Loucy (cell line): Measurements from ENCODE around the gene FBN1.

ENCODE experiments used
- EZH2phosphoT487 ChIP-seq: fragments of 200-600 bp; IDR thresholded peaks from 2 replicates; pipeline ENCODE4 v1.6.1; 2018; ENCODE audit warnings: antibody characterized with exemption, mild to moderate bottlenecking, moderate library complexity, borderline replicate concordance
- TF ChIP-seq, protein P1 (sequence below): fragments of 200-600 bp; sonication (generic); conservative IDR thresholded peaks from 2 replicates; pipeline ENCODE4 v1.5.1; 2014; ENCODE audit warnings: mild to moderate bottlenecking, antibody characterized with exemption, low read length

DNA sequence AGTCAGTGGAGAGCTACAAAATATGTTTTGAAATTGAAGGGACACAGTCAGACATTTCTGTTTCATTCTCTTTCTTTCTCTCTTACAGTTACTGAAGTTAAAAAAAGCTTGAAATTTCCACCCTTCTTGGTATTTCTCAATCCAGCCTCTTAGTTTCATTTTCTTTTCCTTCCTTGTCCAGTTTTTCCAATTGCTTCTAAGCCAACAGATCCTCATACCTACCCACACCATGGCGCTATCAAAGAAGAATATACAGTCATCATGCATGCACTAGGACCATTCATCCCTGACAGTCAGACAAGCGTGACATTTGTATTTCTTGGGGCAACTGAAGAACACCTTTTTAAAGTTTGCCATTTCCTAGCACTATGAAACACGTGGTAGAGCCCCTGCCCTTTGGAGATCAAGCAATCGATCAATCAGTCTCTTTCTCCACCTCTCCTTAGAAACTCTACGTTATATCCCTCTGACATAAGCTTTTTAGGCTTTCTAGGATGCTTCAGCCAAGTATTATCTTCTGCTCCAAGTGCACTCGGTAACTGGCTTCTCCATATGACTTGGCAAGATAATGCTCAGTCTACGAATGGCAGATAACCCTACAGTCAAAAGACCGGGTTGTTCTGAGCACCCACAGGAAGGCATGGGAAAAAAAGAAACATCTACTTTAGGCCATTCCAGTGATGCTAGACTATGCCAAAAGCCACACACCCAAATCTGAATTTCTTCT is 65.4 kb downstream of the FBN1 start:
- TF ChIP-seq, protein P1, sequence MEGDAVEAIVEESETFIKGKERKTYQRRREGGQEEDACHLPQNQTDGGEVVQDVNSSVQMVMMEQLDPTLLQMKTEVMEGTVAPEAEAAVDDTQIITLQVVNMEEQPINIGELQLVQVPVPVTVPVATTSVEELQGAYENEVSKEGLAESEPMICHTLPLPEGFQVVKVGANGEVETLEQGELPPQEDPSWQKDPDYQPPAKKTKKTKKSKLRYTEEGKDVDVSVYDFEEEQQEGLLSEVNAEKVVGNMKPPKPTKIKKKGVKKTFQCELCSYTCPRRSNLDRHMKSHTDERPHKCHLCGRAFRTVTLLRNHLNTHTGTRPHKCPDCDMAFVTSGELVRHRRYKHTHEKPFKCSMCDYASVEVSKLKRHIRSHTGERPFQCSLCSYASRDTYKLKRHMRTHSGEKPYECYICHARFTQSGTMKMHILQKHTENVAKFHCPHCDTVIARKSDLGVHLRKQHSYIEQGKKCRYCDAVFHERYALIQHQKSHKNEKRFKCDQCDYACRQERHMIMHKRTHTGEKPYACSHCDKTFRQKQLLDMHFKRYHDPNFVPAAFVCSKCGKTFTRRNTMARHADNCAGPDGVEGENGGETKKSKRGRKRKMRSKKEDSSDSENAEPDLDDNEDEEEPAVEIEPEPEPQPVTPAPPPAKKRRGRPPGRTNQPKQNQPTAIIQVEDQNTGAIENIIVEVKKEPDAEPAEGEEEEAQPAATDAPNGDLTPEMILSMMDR, result no peak
- no peak for TF ChIP-seq EZH2phosphoT487
